GM21576 (cell line): ENCODE data around the gene NUCKS1.
"Not testable (repeated sequence)": the region's sequence is repeated elsewhere in the genome, so short reads cannot be mapped to it uniquely, and the experiment has no call there.

ENCODE experiments used
- ATAC-seq: cut with Tn5 transposase; IDR thresholded peaks from one replicate; pipeline ENCODE4 v1.9.1; 2021; ENCODE audit warnings: mild to moderate bottlenecking, moderate library complexity; ENCODE audit not compliant: unreplicated experiment

NUCKS1 gene

GRCh38 chr1:205735218-205735617 lies 14.8 kb downstream of the NUCKS1 start:
- no peak for ATAC-seq

DNA sequence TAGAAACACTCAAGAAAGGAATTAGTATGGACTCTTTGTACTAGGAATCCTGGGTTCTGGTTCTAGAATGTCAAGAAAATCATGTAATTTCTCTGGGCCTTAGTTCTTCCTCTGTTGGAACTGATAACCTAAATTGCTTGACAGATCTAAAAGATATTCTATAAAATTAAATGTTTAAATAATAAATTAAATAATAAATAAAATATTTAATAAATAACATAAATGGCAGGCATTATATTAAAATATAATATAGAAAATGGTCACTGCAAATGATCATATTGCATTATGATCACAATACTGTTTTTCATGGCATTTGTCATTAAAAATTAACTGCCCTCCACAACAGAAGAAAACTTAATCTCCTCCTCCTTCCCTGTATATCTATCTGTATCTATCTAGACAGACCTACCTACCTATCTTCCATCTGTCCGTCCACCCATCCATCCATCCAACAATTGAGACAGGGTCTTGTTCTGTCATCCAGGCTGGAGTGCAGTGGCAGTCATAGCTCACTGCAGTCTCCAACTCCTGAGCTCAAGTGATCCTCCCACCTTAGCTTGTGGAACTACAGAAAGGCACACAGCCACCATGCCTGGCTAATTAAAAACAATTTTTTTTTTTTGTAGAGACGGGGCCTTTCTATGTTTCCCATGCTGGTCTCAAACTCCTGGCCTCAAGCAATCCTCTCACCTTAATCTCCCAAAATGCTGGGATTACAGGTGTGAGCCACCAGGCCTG lies 16.4 kb downstream of the NUCKS1 start:
- no peak for ATAC-seq

DNA sequence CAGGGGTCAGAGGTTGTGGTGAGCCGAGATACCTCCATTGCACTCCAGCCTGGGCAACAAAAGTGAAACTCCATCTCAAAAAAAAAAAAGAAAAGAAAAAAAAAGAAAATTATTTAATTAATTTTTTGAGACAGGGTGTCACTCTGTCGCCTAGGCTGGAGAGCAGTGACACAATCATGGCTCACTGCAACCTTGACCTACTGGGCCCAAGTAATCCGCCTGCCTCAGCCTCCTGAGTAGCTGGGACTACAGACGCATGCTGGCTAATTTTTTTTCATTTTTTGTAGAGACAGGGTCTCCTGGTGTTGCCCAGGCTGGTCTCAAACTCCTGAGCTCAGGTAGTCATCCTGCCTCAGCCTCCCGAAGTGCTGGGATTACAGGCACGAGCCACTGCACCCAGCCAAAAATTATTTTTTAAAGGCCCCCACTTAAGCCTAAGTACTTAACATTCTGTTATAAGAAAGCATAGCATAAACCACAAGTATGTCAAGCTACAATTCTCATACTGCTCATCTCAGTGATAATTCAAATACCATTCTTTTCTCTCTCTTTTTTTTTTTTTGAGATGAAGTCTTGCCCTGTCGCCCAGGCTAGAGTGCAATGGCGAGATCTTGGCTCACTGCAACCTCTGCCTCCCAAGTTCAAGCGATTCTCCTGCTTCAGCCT lies 19.9 kb downstream of the NUCKS1 start:
- ATAC-seq, result no peak

DNA sequence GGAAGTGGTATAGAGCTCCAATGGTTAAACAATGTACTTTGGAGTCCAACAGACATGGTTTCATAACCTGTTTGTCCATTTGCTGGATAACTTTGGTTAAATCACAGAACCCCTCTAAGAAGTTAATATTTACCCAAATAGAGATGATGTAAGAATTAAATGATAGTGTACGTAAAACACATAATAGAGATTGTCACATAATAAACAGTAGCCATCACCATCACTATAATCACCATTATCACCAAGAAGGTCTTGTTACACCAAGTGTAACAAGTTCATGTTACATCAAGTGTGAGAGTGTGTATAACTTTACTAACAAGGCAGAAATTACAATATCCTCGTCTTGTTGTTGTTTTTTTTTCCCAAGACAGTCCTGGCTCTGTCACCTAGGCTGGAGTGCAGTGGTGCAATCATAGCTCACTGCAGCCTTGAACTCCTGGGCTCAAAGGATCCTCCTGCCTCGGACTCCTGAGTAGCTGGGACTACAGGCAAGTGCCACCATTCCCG lies 23.3 kb downstream of the NUCKS1 start:
- no peak for ATAC-seq

- ATAC-seq, result no peak
These were observed 24.5 kb downstream of the NUCKS1 start for GRCh38 chr1:205725514-205725913.

- ATAC-seq, result not testable (repeated sequence)
These were observed 29.2 kb downstream of the NUCKS1 start for GRCh38 chr1:205720740-205721139.

- ATAC-seq, result no peak
These were observed 30.2 kb downstream of the NUCKS1 start for GRCh38 chr1:205719762-205720161.

DNA sequence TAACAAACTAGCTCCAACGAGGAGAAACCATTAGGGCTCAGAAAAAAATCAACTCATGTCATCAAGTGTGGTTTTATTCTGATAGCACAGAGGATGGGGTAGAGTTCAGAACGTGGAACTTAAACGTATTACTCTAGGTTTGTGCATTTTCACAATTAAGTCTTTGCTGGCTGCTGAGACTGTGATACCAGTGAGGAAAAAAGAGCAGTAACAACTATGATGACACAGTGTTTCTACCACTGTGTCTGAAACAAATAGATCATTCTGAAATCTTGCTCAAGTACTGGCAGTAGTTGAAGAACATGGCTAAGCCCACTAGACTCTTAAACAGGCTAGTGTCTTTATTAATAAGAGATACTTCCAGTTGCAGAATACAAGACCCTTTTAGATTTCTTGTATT lies 31.0 kb downstream of the NUCKS1 start:
- no peak for ATAC-seq

DNA sequence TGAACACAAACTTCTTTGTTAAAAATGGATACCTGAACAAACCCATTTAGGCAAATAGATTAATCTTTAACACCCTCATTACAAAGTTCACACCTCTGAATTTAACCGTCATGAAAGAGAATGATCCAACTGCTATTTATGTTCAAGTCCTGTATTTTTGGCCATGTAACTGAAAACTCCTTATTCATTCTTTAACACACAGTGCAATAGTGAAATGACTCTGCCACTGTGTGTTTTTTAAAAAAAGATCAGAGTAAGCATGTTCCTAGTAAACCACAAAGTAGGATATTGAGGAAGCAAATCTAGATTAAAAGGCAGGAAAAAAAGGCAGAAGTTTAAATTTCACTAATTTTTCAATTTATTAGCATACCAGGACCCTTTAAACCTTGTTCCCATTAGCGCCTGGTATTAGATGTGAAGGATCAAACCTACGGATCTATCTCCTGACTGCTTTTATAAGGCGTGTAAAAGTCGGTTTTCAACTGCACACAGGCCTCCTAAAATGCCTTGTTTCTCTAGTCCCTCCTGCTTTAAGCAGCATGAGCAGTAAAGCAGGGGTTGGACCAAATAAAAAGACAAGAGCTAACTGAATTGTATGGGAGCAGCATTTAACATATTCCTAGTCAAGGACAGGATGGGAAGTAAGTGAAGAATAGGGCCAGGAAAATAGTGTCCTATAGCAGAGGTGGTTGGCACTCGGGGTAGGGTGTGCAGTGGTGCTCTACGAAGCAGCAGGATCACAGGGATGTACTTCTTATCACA lies 33.4 kb downstream of the NUCKS1 start:
- no peak for ATAC-seq

DNA sequence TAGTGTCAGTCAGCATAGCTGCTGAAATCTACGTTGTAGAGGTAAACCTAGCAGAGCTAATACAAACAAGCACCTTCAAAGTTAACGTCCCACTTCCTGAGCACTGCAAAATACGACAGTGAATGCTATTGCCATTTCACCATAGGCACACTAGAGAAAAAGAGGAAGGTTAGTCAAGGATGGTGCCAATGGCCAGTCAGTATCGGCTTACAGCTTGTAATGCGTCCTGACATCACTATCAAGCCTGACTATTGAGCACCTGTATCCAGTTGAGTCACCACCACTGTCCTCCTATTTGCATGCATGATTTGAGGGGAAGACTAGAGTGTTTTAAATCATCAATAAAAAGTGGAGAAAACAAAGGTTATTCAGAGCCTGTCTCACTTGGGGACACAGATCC lies 34.4 kb downstream of the NUCKS1 start:
- no peak for ATAC-seq

DNA sequence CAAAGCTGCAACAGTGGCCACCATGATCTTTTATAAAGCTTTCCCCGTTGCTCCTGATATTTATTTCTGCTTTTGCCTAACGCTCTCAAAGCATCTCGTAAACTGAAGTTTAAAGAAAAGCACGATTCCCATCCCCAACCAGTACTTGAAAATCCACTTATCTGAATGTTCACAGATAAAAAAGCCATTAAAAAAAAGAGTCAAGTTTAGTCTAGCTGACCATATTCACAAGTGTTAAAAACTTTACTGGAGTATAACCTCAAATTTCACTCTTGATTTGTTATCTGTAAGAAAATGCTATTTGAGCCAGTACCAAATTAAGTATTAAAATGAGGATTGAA lies 35.1 kb downstream of the NUCKS1 start:
- ATAC-seq, result no peak

- no peak for ATAC-seq
These were observed 35.6 kb downstream of the NUCKS1 start for GRCh38 chr1:205714190-205714905.

DNA sequence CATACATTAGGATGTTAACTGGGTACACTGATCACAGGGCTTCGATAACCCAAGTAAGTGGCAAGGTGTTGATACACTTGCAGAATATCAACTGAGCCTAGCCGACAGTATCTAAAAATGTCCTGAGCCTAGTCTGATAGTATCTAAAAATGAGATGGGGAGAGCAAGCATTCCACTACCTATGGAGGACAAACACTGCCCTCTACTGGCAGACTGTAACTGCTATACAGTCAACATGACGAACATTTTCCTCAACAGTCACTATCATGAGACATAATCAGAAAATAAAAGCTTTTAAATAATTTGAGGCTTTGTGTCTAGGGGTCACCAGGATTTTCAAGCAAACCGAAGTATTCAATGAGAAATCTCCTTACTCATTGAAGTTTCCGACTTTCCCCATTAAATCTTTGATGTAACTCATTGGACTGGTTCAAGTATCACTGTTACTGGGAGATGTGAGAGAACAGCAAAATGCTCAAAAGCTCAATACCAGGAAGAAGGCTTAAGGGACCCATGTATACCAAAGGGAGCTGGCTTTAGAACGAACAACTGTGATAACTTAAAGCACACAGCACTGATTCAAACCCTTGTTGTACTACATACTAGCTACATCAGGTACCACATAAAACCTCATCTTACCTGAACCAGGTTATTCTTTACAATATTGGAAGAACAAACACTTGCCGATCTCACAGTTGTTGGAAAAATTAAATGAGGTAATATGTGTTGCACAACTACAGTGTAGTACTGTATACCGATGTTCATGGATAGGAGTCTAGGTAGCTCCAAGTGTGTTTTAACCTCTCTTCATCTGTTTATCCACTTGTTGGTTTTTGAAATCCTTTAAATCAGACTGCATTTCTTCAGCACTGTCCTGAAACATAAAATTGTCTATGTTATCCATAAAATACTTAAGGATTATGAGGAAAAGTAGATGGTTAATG lies 38.6 kb downstream of the NUCKS1 start:
- ATAC-seq, result no peak

- ATAC-seq, result no peak
These were observed 39.5 kb downstream of the NUCKS1 start for GRCh38 chr1:205710201-205711062.

- ATAC-seq, result no peak
These were observed 40.3 kb downstream of the NUCKS1 start for GRCh38 chr1:205709640-205710039.

- no peak for ATAC-seq
These were observed 41.0 kb downstream of the NUCKS1 start for GRCh38 chr1:205709059-205709398.

GRCh38 chr1:205706601-205707502 lies 43.1 kb downstream of the NUCKS1 start:
- ATAC-seq, result no peak

DNA sequence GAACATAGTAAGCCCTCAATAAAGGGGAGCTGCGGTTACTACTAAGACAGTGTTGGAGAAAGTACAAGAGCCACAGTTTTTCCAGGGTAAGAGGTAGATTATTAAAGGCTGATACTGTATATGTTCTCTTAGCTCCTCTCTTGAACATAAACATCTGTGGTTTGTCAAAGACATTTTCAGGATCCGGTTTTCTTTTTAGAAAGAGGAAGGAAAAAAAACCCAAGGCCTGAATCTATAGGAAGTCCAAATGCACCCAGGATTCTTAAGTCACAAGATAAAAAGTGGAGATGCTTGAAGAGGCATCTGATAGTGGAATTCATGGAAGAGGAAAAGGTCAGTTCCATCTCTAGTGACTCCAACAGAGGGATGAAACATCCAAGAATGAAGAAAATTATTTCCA lies 45.1 kb downstream of the NUCKS1 start:
- ATAC-seq, result no peak
